Stomach smooth muscle (tissue), 2 donors: ENCODE results near the gene LITAFD.
"Not testable (repeated sequence)": the region's sequence is repeated elsewhere in the genome, so short reads cannot be mapped to it uniquely, and the experiment has no call there.

Experiments
- H3K27ac ChIP-seq: one replicate; pipeline ENCODE4 v1.7.0; 2013; ENCODE audit warnings: mild to moderate bottlenecking, low read length, inconsistent platforms
- H3K27me3 ChIP-seq, 2 donors: one replicate each; pipeline ENCODE4 v1.7.0; 2013; ENCODE audit warnings: low read length in 2 of 2; ENCODE audit not compliant: insufficient read depth in 2 of 2, control insufficient read depth in 1 of 2
- H3K36me3 ChIP-seq, 2 donors: one replicate each; pipeline ENCODE4 v1.7.0; 2013; ENCODE audit warnings: low read length in 2 of 2; ENCODE audit not compliant: control insufficient read depth in 2 of 2, insufficient read depth in 2 of 2
- H3K4me1 ChIP-seq: one replicate; pipeline ENCODE4 v1.7.0; 2013; ENCODE audit warnings: low read length; ENCODE audit not compliant: control insufficient read depth, insufficient read depth
- H3K4me3 ChIP-seq, 2 donors: one replicate each; pipeline ENCODE4 v1.7.0; 2013; ENCODE audit warnings: low read length in 2 of 2
- H3K9ac ChIP-seq, 2 donors: one replicate each; pipeline ENCODE4 v1.7.0; 2013; ENCODE audit warnings: low read length in 2 of 2, mild to moderate bottlenecking in 1 of 2
- H3K9me3 ChIP-seq, 2 donors: one replicate each; pipeline ENCODE4 v1.7.0; 2013; ENCODE audit warnings: low read length in 2 of 2; ENCODE audit not compliant: control insufficient read depth in 2 of 2
- donor health status: healthy.
- donor health status: Pancreatic carcinoma.

Gene LITAFD

GRCh38 chr16:8882041-8882617 lies at the start of gene LITAFD:
LITAFD (plus strand) TSS chr16:8882351; CDS start chr16:8884356, 2,005 bp downstream.
- Histone ChIP-seq H3K9ac (no peak within 1 kb of the TSS), H3K27ac (no peak within 1 kb of the TSS), H3K9me3 (no peaks in the 10 kb centered on the region), H3K27me3 (peaks cover 3 to 5% of the 10 kb centered on the region in 2 donors), H3K4me1 (peaks cover 8% of the 10 kb centered on the region), H3K36me3 (peaks cover 0 to under 1% of the 10 kb centered on the region in 2 donors), H3K4me3 (no peak within 1 kb of the TSS)

DNA sequence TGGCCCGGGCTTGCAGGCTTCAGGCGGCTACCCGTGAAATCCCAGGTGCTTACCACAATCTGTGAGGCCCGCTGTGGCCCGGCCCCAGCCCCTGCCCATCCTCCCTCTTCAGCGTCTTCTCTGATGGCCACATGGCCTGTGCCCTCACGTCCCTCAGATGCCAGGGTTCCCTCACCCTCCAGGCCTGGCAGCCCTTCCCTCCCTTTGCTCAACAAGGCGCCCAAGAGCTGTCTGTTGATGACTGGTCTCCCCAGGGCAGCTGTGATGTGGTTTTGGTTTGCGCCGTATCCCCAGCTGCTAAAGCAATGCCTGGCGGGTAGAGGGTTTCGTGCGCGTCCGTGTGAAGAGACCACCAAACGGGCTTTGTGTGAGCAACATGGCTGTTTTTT lies 49.4 kb upstream of the LITAFD start:
- Histone ChIP-seq H3K4me3 (no peak overlapping the region), H3K36me3 (peaks cover 23 to 24% of the 10 kb centered on the region in 2 donors), H3K4me1 (no peaks in the 10 kb centered on the region), H3K9me3 (no peaks in the 10 kb centered on the region), H3K27ac (no peak overlapping the region), H3K27me3 (no peaks in the 10 kb centered on the region), H3K9ac (no peak overlapping the region)

DNA sequence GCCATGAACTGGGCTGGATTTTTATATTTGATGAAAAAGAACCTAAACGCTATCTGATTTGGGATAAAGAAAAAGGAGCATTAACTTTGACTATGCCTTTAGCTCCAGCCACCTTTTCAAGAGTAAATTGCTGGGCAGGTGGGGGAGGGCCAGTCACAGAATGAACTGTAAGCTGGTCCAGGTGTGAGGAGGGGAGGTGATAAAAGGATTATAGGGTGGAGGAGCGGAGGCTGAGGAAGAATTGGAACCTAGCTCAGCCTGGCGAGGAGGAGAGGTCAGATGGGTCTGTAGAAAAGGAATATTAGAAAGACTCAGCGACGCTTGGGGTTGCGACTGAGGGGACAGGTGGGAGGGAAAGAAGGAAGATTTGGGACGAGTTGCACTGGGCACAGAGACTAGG lies 45.4 kb upstream of the LITAFD start:
- not testable (repeated sequence) for H3K4me3 ChIP-seq, H3K4me1 ChIP-seq, H3K27me3 ChIP-seq, H3K9ac ChIP-seq, H3K27ac ChIP-seq, H3K36me3 ChIP-seq, H3K9me3 ChIP-seq

DNA sequence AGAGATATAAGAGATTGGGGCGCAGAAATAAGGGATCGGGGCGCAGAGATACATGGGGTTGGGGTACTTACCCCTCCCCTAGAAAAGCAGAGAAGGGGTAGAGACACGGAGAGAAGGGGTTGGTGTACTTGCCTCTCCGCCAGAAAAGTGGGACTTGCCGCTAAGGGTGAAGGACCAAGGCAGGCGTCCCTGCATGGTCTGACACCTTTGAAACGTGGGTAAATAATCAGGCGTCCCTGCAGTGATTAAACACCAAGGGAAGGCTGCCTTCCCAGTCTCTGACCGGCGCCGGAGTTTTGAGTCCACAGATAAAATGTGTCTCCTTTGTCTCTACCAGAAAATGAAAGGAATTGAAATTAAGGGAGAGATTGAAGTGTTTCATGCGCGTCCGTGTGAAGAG lies 44.6 kb upstream of the LITAFD start:
- H3K4me1 ChIP-seq, H3K4me3 ChIP-seq, H3K27ac ChIP-seq, H3K27me3 ChIP-seq, H3K9ac ChIP-seq, H3K9me3 ChIP-seq, H3K36me3 ChIP-seq: not testable (repeated sequence)

DNA sequence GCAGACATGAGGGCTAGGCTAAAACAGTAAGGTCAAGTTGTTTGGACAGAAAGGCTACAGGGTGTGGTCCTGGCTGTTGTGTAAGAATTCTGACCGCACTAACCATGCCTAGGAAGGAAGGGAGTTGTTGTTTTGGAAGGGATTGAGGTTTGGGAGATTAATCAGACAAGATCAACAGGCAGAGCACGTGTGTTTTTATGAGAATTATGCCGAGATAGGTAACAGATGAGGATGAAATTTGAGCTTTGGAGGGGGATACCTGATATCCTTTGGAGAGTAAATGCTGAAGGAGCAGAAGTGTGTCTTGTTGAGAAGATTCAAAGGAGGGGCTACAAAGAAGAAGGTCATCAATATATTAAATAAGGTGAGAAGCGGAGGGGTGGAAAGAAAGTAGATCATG lies 40.1 kb upstream of the LITAFD start:
- not testable (repeated sequence) for H3K9me3 ChIP-seq, H3K4me3 ChIP-seq, H3K36me3 ChIP-seq, H3K27ac ChIP-seq, H3K9ac ChIP-seq, H3K4me1 ChIP-seq, H3K27me3 ChIP-seq

DNA sequence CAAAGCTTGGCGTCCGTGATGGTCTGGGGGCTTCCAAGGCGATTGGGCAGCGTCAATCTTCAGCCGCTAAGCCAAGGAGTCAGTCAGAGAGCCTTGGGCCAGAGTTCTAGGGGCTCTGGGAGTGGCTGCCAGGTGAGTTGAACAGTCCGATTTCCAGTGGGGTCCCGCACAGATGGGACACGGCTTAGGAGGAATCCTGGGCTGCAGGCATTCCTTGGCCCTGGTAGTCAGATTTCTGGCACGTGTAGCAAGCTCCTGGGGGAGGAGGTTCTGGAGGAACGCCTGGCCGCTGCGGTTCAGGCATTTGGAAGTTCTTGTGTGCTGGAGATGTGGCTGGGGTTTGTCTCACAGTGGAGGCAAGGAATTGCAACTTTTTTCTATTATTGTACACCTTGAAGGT lies 38.9 kb upstream of the LITAFD start:
- not testable (repeated sequence) for H3K36me3 ChIP-seq, H3K4me3 ChIP-seq, H3K4me1 ChIP-seq, H3K27me3 ChIP-seq, H3K9me3 ChIP-seq, H3K9ac ChIP-seq, H3K27ac ChIP-seq

DNA sequence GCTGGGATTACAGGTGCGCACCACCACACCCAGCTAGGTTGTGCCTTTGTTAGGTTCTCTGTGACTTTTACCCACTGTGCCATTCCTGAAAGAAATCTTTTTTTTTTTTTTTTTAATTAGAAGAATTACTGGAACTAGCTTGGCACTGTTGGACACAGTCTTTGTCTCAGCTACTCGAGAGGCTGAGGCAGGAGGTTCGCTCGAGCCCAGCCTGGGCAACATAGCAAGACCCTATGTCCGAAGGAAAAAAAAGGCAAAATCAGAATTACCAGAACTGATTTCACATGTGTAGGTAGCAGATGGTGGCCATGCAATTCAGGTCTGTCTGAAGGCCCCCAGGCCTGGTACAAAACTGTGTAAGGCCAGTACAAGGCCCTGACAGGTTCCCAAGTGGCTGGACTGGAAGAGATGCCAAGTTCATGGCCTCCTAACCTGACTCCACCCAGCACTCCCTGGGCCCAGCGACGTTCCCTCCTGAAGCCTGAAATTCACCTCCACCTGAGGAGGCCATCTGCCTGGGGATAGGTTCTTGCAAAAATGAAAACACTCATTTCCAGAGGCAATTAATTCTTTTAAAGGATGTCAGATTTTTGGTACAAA lies 36.4 kb upstream of the LITAFD start:
- Histone ChIP-seq H3K9ac (no peak overlapping the region), H3K36me3 (peaks cover 0 to 17% of the 10 kb centered on the region in 2 donors), H3K27me3 (no peaks in the 10 kb centered on the region), H3K9me3 (no peaks in the 10 kb centered on the region), H3K27ac (no peak overlapping the region), H3K4me1 (peaks cover 5% of the 10 kb centered on the region), H3K4me3 (no peak overlapping the region)

DNA sequence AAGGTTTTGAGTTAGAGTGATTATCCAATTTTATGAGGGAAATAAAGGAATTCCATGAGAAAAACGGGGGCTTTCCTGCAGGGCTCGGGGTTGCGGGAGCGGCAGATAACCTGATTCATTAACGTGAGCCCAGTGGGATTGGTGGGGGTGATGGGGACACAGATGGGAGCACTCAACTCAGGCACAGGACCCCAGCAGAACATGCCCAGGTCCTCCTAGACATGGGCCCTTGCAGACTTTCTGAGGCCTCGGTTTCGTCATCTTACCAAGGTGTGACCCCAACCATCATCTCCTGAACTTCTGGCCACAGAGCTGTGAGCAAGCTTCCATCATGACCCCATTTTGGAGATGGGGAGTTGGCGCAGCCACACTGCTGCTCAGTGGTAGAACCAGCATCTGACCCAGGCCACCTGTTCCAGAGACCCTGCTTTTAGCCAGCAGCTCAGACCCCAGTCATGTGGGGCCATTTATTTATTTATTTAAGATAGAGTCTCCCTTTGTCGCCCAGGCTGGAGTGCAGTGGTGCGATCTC lies 35.7 kb upstream of the LITAFD start:
- Histone ChIP-seq H3K4me3 (no peak overlapping the region), H3K4me1 (peaks cover 5% of the 10 kb centered on the region), H3K9ac (no peak overlapping the region), H3K36me3 (peaks cover 0 to 17% of the 10 kb centered on the region in 2 donors), H3K27ac (no peak overlapping the region), H3K9me3 (no peaks in the 10 kb centered on the region), H3K27me3 (no peaks in the 10 kb centered on the region)

- no peaks in the 10 kb centered on the region for H3K9me3 ChIP-seq
- peaks cover 5% of the 10 kb centered on the region for H3K4me1 ChIP-seq
- no peaks in the 10 kb centered on the region for H3K27me3 ChIP-seq
- H3K4me3 ChIP-seq = no peak overlapping the region
- peaks cover 0 to 17% of the 10 kb centered on the region in 2 donors for H3K36me3 ChIP-seq
- no peak overlapping the region for H3K9ac ChIP-seq
- no peak overlapping the region for H3K27ac ChIP-seq
These were observed 35.0 kb upstream of the LITAFD start for GRCh38 chr16:8847145-8847544.

DNA sequence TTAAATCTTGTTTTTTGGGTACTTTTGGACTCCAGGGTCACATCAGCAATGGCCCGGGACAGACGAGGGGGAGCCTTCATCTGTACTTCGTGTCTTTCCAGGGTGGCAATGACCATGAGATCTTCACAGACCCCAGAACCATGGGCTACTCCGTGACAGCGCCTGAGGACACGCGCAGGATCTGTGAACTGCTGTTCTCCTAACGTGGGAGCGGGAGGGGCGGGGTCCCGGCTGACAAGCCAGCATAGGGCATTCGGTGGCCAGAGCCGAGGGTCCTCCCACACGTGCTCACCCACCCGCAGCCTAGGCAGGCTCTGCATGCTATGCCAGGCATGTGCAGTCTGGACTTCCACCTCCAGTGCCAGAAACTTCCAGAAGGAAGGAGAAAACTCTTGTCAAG lies 34.5 kb upstream of the LITAFD start:
- Histone ChIP-seq H3K9me3 (no peaks in the 10 kb centered on the region), H3K4me3 (no peak overlapping the region), H3K27ac (no peak overlapping the region), H3K36me3 (peaks cover 0 to 17% of the 10 kb centered on the region in 2 donors), H3K27me3 (no peaks in the 10 kb centered on the region), H3K9ac (no peak overlapping the region), H3K4me1 (peaks cover 5% of the 10 kb centered on the region)

DNA sequence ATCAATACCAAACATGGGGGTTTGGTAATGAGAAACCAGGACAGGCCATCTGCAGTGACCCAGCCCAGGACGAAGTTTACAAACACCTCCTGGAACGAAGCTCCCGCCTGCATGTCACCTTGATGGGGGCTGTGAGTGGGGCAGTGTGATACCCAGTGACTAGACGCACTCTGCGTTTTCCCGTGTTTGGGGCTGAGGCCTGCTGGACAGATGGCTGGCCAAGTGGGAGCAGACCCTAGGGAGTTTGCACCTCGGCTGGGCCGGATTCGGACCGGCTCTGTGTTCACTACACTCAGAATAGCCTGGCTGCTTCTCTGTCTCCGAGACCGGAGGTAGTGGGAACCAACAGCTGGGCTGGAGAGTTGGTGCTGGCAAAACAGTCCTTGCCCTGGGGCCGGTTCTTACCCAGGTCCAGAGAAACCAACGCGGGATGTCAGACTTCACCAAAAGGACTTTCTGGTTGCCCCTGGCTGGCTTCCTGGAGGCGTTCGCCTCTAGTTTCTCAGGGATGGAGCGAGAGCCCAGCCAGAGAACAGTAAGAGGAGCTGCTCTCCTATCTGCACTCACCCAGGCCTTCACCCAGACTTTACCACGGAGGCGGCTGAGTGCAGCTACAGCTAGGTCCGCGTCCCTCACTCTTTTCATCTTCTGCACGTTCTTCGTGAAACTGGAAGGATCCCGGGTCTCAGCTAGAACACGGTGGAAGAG lies 33.8 kb upstream of the LITAFD start:
- Histone ChIP-seq H3K27ac (no peak overlapping the region), H3K4me3 (no peak overlapping the region), H3K9me3 (no peaks in the 10 kb centered on the region), H3K9ac (no peak overlapping the region), H3K27me3 (no peaks in the 10 kb centered on the region), H3K4me1 (peaks cover 5% of the 10 kb centered on the region), H3K36me3 (peaks cover 0 to 17% of the 10 kb centered on the region in 2 donors)
